Measurements from ENCODE around the gene CALCOCO1.
A peak's percentile ranks its signal among the peaks of the same experiment; 100 is the strongest.

The CALCOCO1 gene

GRCh38 chr12:53746592-53747092 is 19.4 kb upstream of the CALCOCO1 start:
- peak; percentile 99 for TF ChIP-seq CTCF (IDR thresholded peaks at IDR 0.05; ENCODE audit: extremely low read depth, missing control alignments)
- peak; percentile 89 for DNase-seq (ENCODE audit: low spot score)

GRCh38 chr12:53744751-53745150 is 17.5 kb upstream of the CALCOCO1 start:
- TF ChIP-seq CTCF (IDR thresholded peaks at IDR 0.05; ENCODE audit: extremely low read depth, missing control alignments) = no peak
- DNase-seq (ENCODE audit: low spot score) = no peak

- no peak for DNase-seq (ENCODE audit: low spot score)
- TF ChIP-seq CTCF (IDR thresholded peaks at IDR 0.05; ENCODE audit: extremely low read depth, missing control alignments) = no peak
Observed at GRCh38 chr12:53744130-53744441, 16.8 kb upstream of the CALCOCO1 start.

GRCh38 chr12:53743266-53744129 is 16.2 kb upstream of the CALCOCO1 start:
- peak; percentile 77 for TF ChIP-seq CTCF (IDR thresholded peaks at IDR 0.05; ENCODE audit: extremely low read depth, missing control alignments)
- DNase-seq (ENCODE audit: low spot score) = peak; percentile 83

GRCh38 chr12:53740130-53740491 is 12.9 kb upstream of the CALCOCO1 start:
- TF ChIP-seq CTCF (IDR thresholded peaks at IDR 0.05; ENCODE audit: extremely low read depth, missing control alignments) = no peak
- DNase-seq (ENCODE audit: low spot score) = no peak

- no peak for TF ChIP-seq CTCF (IDR thresholded peaks at IDR 0.05; ENCODE audit: extremely low read depth, missing control alignments)
- DNase-seq (ENCODE audit: low spot score) = no peak
Observed at GRCh38 chr12:53739214-53740129, 12.2 kb upstream of the CALCOCO1 start.
